ENCODE data around the gene STIMATE.

STIMATE gene

GRCh38 chr3:52907497-52907896 is 10.1 kb upstream of the STIMATE start:
- Histone ChIP-seq H3K36me3 (ENCODE audit: low read depth) (peaks cover 61% of the 10 kb centered on the region), H3K27ac (ENCODE audit: poor library complexity, severe bottlenecking) (no peak overlapping the region), H3K27me3 (ENCODE audit: insufficient read depth, poor library complexity, severe bottlenecking) (no peaks in the 10 kb centered on the region), H3K9me3 (ENCODE audit: severe bottlenecking) (no peaks in the 10 kb centered on the region), H3K4me3 (ENCODE audit: severe bottlenecking) (no peak overlapping the region), H3K4me1 (ENCODE audit: insufficient read depth, poor library complexity, severe bottlenecking) (no peaks in the 10 kb centered on the region)
- DNase-seq (ENCODE audit: low spot score) (no peak), ATAC-seq (ENCODE audit: low read depth) (no peak)
- no peak for TF ChIP-seq CTCF (IDR thresholded peaks at IDR 0.05; ENCODE audit: poor library complexity, severe bottlenecking)

- ATAC-seq (ENCODE audit: low read depth) (no peak), DNase-seq (ENCODE audit: low spot score) (no peak)
- Histone ChIP-seq H3K4me1 (ENCODE audit: insufficient read depth, poor library complexity, severe bottlenecking) (no peaks in the 10 kb centered on the region), H3K9me3 (ENCODE audit: severe bottlenecking) (no peaks in the 10 kb centered on the region), H3K36me3 (ENCODE audit: low read depth) (peaks cover 44% of the 10 kb centered on the region), H3K27me3 (ENCODE audit: insufficient read depth, poor library complexity, severe bottlenecking) (no peaks in the 10 kb centered on the region), H3K4me3 (ENCODE audit: severe bottlenecking) (no peak overlapping the region), H3K27ac (ENCODE audit: poor library complexity, severe bottlenecking) (no peak overlapping the region)
- TF ChIP-seq CTCF (IDR thresholded peaks at IDR 0.05; ENCODE audit: poor library complexity, severe bottlenecking) = no peak
These were observed 7.2 kb upstream of the STIMATE start for GRCh38 chr3:52904552-52904951.

DNA sequence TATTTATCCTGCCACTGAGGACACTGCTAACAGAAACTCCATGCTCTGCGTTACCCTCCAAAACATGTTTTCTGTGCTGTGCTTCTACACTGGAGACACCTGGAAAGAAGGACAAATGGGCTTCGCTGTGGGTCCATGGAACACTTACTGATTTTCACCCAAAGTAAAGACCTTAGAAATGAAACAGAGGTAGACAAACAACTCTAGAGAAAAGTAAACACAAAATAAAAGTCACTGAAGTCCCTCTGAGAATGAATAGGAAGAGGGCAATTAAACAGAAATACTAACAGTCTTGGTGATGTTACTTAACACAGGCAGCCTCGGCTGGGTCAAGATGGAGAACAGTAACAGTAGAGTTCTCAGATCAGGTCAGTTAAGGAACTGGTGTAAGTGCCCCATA is 6.7 kb upstream of the STIMATE start:
- Histone ChIP-seq H3K36me3 (ENCODE audit: low read depth) (peaks cover 41% of the 10 kb centered on the region), H3K27ac (ENCODE audit: poor library complexity, severe bottlenecking) (no peak overlapping the region), H3K27me3 (ENCODE audit: insufficient read depth, poor library complexity, severe bottlenecking) (no peaks in the 10 kb centered on the region), H3K9me3 (ENCODE audit: severe bottlenecking) (no peaks in the 10 kb centered on the region), H3K4me3 (ENCODE audit: severe bottlenecking) (no peak overlapping the region), H3K4me1 (ENCODE audit: insufficient read depth, poor library complexity, severe bottlenecking) (no peaks in the 10 kb centered on the region)
- TF ChIP-seq CTCF (IDR thresholded peaks at IDR 0.05; ENCODE audit: poor library complexity, severe bottlenecking) = no peak
- ATAC-seq (ENCODE audit: low read depth) (no peak), DNase-seq (ENCODE audit: low spot score) (no peak)

- no peaks in the 10 kb centered on the region for H3K27me3 ChIP-seq (ENCODE audit: insufficient read depth, poor library complexity, severe bottlenecking)
- peak overlapping the region; percentile 94 for H3K4me3 ChIP-seq (ENCODE audit: severe bottlenecking)
- H3K27ac ChIP-seq (ENCODE audit: poor library complexity, severe bottlenecking) = no peak overlapping the region
- DNase-seq (ENCODE audit: low spot score) (no peak), ATAC-seq (ENCODE audit: low read depth) (peak; percentile 24; the same call in 2 of the 3 replicates)
- no peak for TF ChIP-seq CTCF (IDR thresholded peaks at IDR 0.05; ENCODE audit: poor library complexity, severe bottlenecking)
- H3K4me1 ChIP-seq (ENCODE audit: insufficient read depth, poor library complexity, severe bottlenecking) = no peaks in the 10 kb centered on the region
- no peaks in the 10 kb centered on the region for H3K9me3 ChIP-seq (ENCODE audit: severe bottlenecking)
- H3K36me3 ChIP-seq (ENCODE audit: low read depth) = no peaks in the 10 kb centered on the region
These were observed 735 bp downstream of the STIMATE start for GRCh38 chr3:52896613-52897012.

GRCh38 chr3:52896151-52896550 is 1.2 kb downstream of the STIMATE start:
- Histone ChIP-seq H3K36me3 (ENCODE audit: low read depth) (no peaks in the 10 kb centered on the region), H3K4me1 (ENCODE audit: insufficient read depth, poor library complexity, severe bottlenecking) (no peaks in the 10 kb centered on the region), H3K27me3 (ENCODE audit: insufficient read depth, poor library complexity, severe bottlenecking) (no peaks in the 10 kb centered on the region), H3K27ac (ENCODE audit: poor library complexity, severe bottlenecking) (no peak overlapping the region), H3K4me3 (ENCODE audit: severe bottlenecking) (peak overlapping the region; percentile 94), H3K9me3 (ENCODE audit: severe bottlenecking) (no peaks in the 10 kb centered on the region)
- TF ChIP-seq CTCF (IDR thresholded peaks at IDR 0.05; ENCODE audit: poor library complexity, severe bottlenecking) = no peak
- ATAC-seq (ENCODE audit: low read depth) (no peak), DNase-seq (ENCODE audit: low spot score) (no peak)
